Measurements from ENCODE around the gene CYP4B1. TPM values are rescaled to one million over a fixed set of nuclear protein-coding genes. Genes with fewer than 3 reads are reported as not detected.

CYP4B1 gene
- total and polyA plus RNA-seq, 10 of the 15 experiments (the other 5 are each of a cell fraction or from before 2014, with no cell fraction given) = 0.38 TPM; not detected in 9

GRCh38 chr1:46802081-46802480 is 3.2 kb downstream of the CYP4B1 start:
- ATAC-seq = no peak
- DNase-seq (ENCODE audit: low read depth, low spot score) = no peak
- Histone ChIP-seq H3K36me3 (ENCODE audit: control insufficient read depth in 2 of 2, insufficient read depth in 2 of 2, low read length in 1 of 2) (no peaks in the 10 kb centered on the region), H3K4me2 (ENCODE audit: control insufficient read depth, insufficient read depth) (no peak overlapping the region), H3K27me3 (replicated peaks in 1 of 2; ENCODE audit: control insufficient read depth in 2 of 2, insufficient read depth in 2 of 2, low read length in 1 of 2) (no peaks in the 10 kb centered on the region; a peak in 1 of 4 replicates), H3K4me1 (ENCODE audit: control insufficient read depth, insufficient read depth, low read length) (no peaks in the 10 kb centered on the region), H3K9ac (ENCODE audit: control insufficient read depth, insufficient read depth, low read length) (no peak overlapping the region), H3K27ac (ENCODE audit: control insufficient read depth, insufficient read depth) (no peak overlapping the region), H4K20me1 (ENCODE audit: control insufficient read depth, insufficient read depth) (no peaks in the 10 kb centered on the region), H2AFZ (ENCODE audit: control insufficient read depth, low read depth, low read length) (no peak overlapping the region), H3K4me3 (no peak overlapping the region), H3K9me3 (replicated peaks; ENCODE audit: control insufficient read depth, insufficient read depth, low read length) (no peaks in the 10 kb centered on the region), H3K79me2 (ENCODE audit: control insufficient read depth, insufficient read depth, low read length) (no peaks in the 10 kb centered on the region)
- ChIA-PET CTCF (no interaction called here), RAD21 (ENCODE audit: unreplicated experiment) (no interaction called here), SMC1A (ENCODE audit: uncharacterized antibody, unreplicated experiment) (no interaction called here), POLR2A (no interaction called here)
- 0% methylated on average over 1 of the region's 1 CpG for WGBS (ENCODE audit: insufficient coverage, insufficient replicate concordance, low lambda C conversion rate, missing lambda C conversion rate)
- BruUV-seq (replicated peaks) = no TSS peak
- no peak for FAIRE-seq
- in situ Hi-C loops (cut with MboI) = no loop called here
- TF ChIP-seq LARP7 (IDR thresholded peaks at IDR 0.05) = no peak
- no peak for TF ChIP-seq IRF5 (IDR thresholded peaks at IDR 0.05; ENCODE audit: borderline replicate concordance)
- no peak for TF ChIP-seq POLR2AphosphoS5 (IDR thresholded peaks at IDR 0.05; ENCODE audit: low read length)
- TF ChIP-seq, protein P1, sequence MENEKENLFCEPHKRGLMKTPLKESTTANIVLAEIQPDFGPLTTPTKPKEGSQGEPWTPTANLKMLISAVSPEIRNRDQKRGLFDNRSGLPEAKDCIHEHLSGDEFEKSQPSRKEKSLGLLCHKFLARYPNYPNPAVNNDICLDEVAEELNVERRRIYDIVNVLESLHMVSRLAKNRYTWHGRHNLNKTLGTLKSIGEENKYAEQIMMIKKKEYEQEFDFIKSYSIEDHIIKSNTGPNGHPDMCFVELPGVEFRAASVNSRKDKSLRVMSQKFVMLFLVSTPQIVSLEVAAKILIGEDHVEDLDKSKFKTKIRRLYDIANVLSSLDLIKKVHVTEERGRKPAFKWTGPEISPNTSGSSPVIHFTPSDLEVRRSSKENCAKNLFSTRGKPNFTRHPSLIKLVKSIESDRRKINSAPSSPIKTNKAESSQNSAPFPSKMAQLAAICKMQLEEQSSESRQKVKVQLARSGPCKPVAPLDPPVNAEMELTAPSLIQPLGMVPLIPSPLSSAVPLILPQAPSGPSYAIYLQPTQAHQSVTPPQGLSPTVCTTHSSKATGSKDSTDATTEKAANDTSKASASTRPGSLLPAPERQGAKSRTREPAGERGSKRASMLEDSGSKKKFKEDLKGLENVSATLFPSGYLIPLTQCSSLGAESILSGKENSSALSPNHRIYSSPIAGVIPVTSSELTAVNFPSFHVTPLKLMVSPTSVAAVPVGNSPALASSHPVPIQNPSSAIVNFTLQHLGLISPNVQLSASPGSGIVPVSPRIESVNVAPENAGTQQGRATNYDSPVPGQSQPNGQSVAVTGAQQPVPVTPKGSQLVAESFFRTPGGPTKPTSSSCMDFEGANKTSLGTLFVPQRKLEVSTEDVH (IDR thresholded peaks at IDR 0.05; ENCODE audit: low read depth, partially characterized antibody) = no peak
- no peak for TF ChIP-seq SREBF2 (IDR thresholded peaks at IDR 0.05; ENCODE audit: low read length)
- no peak for TF ChIP-seq ZNF622 (IDR thresholded peaks at IDR 0.05)
- no peak for TF ChIP-seq CREM (IDR thresholded peaks at IDR 0.05; ENCODE audit: low read depth)
- no peak for TF ChIP-seq ZNF217 (IDR thresholded peaks at IDR 0.05)
- no peak for TF ChIP-seq POLR2A (IDR thresholded peaks at IDR 0.05; ENCODE audit: low read depth, low read length)
- no peak for TF ChIP-seq FOS (IDR thresholded peaks at IDR 0.05; ENCODE audit: borderline replicate concordance, extremely low read depth, insufficient read length)
- no peak for TF ChIP-seq RUNX3 (IDR thresholded peaks at IDR 0.05; ENCODE audit: low read length)
- TF ChIP-seq DPF2 (IDR thresholded peaks at IDR 0.05) = no peak
- TF ChIP-seq ZSCAN29 (IDR thresholded peaks at IDR 0.05) = no peak
- TF ChIP-seq, protein P2, sequence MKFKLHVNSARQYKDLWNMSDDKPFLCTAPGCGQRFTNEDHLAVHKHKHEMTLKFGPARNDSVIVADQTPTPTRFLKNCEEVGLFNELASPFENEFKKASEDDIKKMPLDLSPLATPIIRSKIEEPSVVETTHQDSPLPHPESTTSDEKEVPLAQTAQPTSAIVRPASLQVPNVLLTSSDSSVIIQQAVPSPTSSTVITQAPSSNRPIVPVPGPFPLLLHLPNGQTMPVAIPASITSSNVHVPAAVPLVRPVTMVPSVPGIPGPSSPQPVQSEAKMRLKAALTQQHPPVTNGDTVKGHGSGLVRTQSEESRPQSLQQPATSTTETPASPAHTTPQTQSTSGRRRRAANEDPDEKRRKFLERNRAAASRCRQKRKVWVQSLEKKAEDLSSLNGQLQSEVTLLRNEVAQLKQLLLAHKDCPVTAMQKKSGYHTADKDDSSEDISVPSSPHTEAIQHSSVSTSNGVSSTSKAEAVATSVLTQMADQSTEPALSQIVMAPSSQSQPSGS (IDR thresholded peaks at IDR 0.05; ENCODE audit: low read length) = no peak
- no peak for TF ChIP-seq SMARCA5 (IDR thresholded peaks at IDR 0.05)
- no peak for TF ChIP-seq PBX3 (IDR thresholded peaks at IDR 0.05; ENCODE audit: insufficient replicate concordance, low read depth, low read length)
- no peak for TF ChIP-seq PML (IDR thresholded peaks at IDR 0.05; ENCODE audit: low read length)
- no peak for TF ChIP-seq BRCA1 (IDR thresholded peaks at IDR 0.05; ENCODE audit: low read depth, low read length)
- intact Hi-C loops (cut with micrococcal nuclease; ENCODE audit: unreplicated experiment) = no loop called here

All from GM12878 (cell line).